Keratinocyte (primary cell): ENCODE results near the gene IFI16. TPM values are rescaled to one million over a fixed set of nuclear protein-coding genes. Genes with fewer than 3 reads are reported as not detected.
A peak's percentile ranks its signal among the peaks of the same experiment; 100 is the strongest.

ENCODE experiments used
- DNase-seq: peaks from one replicate; pipeline ENCODE4 v3.0.0-alpha.2; 2011; ENCODE audit warnings: low read depth, missing footprints, low spot score
- FAIRE-seq: peaks from 2 replicates; lab custom pipeline; 2011; peaks lifted over from hg19 to GRCh38; lab: Jason Lieb, UNC
- H2AFZ ChIP-seq: 2 replicates; pipeline ENCODE4 v1.6.0; 2012; ENCODE audit warnings: low read length, control low read depth, inconsistent platforms; ENCODE audit not compliant: control insufficient read depth
- H3K27ac ChIP-seq: 2 replicates; pipeline ENCODE4 v1.5.1; 2011; ENCODE audit warnings: low read length; ENCODE audit not compliant: control insufficient read depth, insufficient read depth
- H3K27me3 ChIP-seq: 3 replicates; pipeline ENCODE4 v1.6.0; 2011; ENCODE audit warnings: low read length; ENCODE audit not compliant: control insufficient read depth, insufficient read depth; ENCODE audit errors: extremely low read depth
- H3K36me3 ChIP-seq, 2 experiments: 2 replicates in 1 of 2; 3 replicates in 1 of 2; pipeline ENCODE4 v1.5.1; 2011; ENCODE audit warnings: low read length in 2 of 2, mild to moderate bottlenecking in 1 of 2; ENCODE audit not compliant: control insufficient read depth in 2 of 2, insufficient read depth in 2 of 2; ENCODE audit errors: extremely low read depth in 1 of 2
- H3K4me1 ChIP-seq: 3 replicates; pipeline ENCODE4 v1.5.1; 2011; ENCODE audit warnings: low read length; ENCODE audit not compliant: control insufficient read depth, insufficient read depth; ENCODE audit errors: extremely low read depth
- H3K4me2 ChIP-seq: 3 replicates; pipeline ENCODE4 v1.6.0; 2011; ENCODE audit warnings: low read depth, low read length; ENCODE audit not compliant: control insufficient read depth, insufficient read depth; ENCODE audit errors: extremely low read depth
- H3K4me3 ChIP-seq, 3 experiments: fragments of 200-600 bp in 1 of 3; sonication (generic) in 1 of 3; 2 replicates in 2 of 3; 3 replicates in 1 of 3; pipeline ENCODE4 v1.5.1; 2011 to 2016; ENCODE audit warnings: low read length in 3 of 3, mild to moderate bottlenecking in 3 of 3, control low read depth in 2 of 3, inconsistent platforms in 1 of 3, low read depth in 1 of 3, mixed read lengths in 1 of 3, mixed run types in 1 of 3, moderate library complexity in 1 of 3; ENCODE audit not compliant: control insufficient read depth in 2 of 3, insufficient read depth in 2 of 3; ENCODE audit errors: extremely low read depth in 1 of 3
- H3K79me2 ChIP-seq: 2 replicates; pipeline ENCODE4 v1.6.0; 2012; ENCODE audit warnings: low read length; ENCODE audit not compliant: control insufficient read depth, insufficient read depth
- H3K9ac ChIP-seq: 3 replicates; pipeline ENCODE4 v1.6.0; 2011; ENCODE audit warnings: low read length; ENCODE audit not compliant: control insufficient read depth, insufficient read depth; ENCODE audit errors: extremely low read depth
- H3K9me1 ChIP-seq: 3 replicates; pipeline ENCODE4 v1.6.0; 2011; ENCODE audit warnings: low read length; ENCODE audit not compliant: control insufficient read depth, insufficient read depth; ENCODE audit errors: extremely low read depth
- H3K9me3 ChIP-seq: 2 replicates; pipeline ENCODE4 v1.5.1; 2012; ENCODE audit warnings: low read depth, low read length; ENCODE audit not compliant: control insufficient read depth
- H4K20me1 ChIP-seq: 3 replicates; pipeline ENCODE4 v1.6.0; 2011; ENCODE audit warnings: low read length; ENCODE audit not compliant: control insufficient read depth, insufficient read depth; ENCODE audit errors: extremely low read depth
- CTCF ChIP-seq, 3 experiments: IDR thresholded peaks in 1 of 3; conservative IDR thresholded peaks in 1 of 3; optimal IDR thresholded peaks in 1 of 3; 2 replicates in 2 of 3; 3 replicates in 1 of 3; pipeline versions ENCODE3 to v1.5.1; 2011; ENCODE audit warnings: low read length in 3 of 3, mild to moderate bottlenecking in 3 of 3, moderate library complexity in 2 of 3, control low read depth in 1 of 3, inconsistent platforms in 1 of 3; ENCODE audit not compliant: insufficient read depth in 2 of 3; ENCODE audit errors: extremely low read depth in 1 of 3
- EZH2 ChIP-seq: IDR thresholded peaks from one replicate; pipeline ENCODE4 v1.6.1; 2012; ENCODE audit warnings: inconsistent platforms, mild to moderate bottlenecking, low read length, moderate library complexity
- dilution Hi-C: fragments of 300-500 bp; cut with MboI; formaldehyde crosslinking; loops from one replicate; pipeline ENCODE4 v1.7.0; 2020; ENCODE audit warnings: low sequenced_read_pairs; ENCODE audit not compliant: extremely low pct_ligation_motif_present
- polyA plus RNA-seq, 5 experiments: library from polyadenylated mRNA; depleted of rRNA in 3 of 5; stranded (reverse) in 3 of 5; stranded (forward) in 1 of 5; unstranded in 1 of 5; fragments of >200 nt; gene quantifications; 1 replicate in 1 of 5; 2 replicates in 3 of 5; 3 replicates in 1 of 5; pipeline versions ENCODE4 v1.2.1 to v1.2.3, GENCODE V29; 2011 to 2012; ENCODE audit warnings: missing spikeins in 2 of 5, low read depth in 1 of 5, low replicate concordance in 1 of 5

The IFI16 gene
- polyA plus RNA-seq, 1 donor (not counting 4 experiments of a cell fraction or from before 2014, with no cell fraction given), result 193 TPM

- DNase-seq (no peak), FAIRE-seq (no peak)
- dilution Hi-C loops, result no loop called here
- Histone ChIP-seq H3K9me3 (no peaks in the 10 kb centered on the region), H3K79me2 (no peaks in the 10 kb centered on the region), H2AFZ (no peak overlapping the region), H3K36me3 (no peaks in the 10 kb centered on the region), H3K27me3 (no peaks in the 10 kb centered on the region), H3K9me1 (no peaks in the 10 kb centered on the region), H3K4me1 (peaks cover 5% of the 10 kb centered on the region), H3K9ac (no peak overlapping the region), H4K20me1 (no peaks in the 10 kb centered on the region), H3K4me2 (no peak overlapping the region), H3K27ac (no peak overlapping the region), H3K4me3 (no peak overlapping the region)
- TF ChIP-seq EZH2 (no peak), CTCF (optimal IDR thresholded peaks at IDR 0.05 in 1 of 3, IDR thresholded peaks at IDR 0.05 in 1 of 3, conservative IDR thresholded peaks at IDR 0.05 in 1 of 3; ENCODE audit: extremely low read depth in 1 of 3, insufficient read depth in 2 of 3, low read length in 3 of 3) (no peak)
Observed at GRCh38 chr1:158962983-158963382, 46.7 kb upstream of the IFI16 start.

GRCh38 chr1:158969166-158969565 lies 40.5 kb upstream of the IFI16 start:
- Histone ChIP-seq H3K27ac (peak overlapping the region; percentile 72), H3K4me2 (no peak overlapping the region), H3K9me1 (no peaks in the 10 kb centered on the region), H3K4me1 (peaks cover 12% of the 10 kb centered on the region), H3K4me3 (no peak overlapping the region), H3K9me3 (no peaks in the 10 kb centered on the region), H2AFZ (no peak overlapping the region), H3K79me2 (no peaks in the 10 kb centered on the region), H3K9ac (no peak overlapping the region), H4K20me1 (no peaks in the 10 kb centered on the region), H3K36me3 (no peaks in the 10 kb centered on the region), H3K27me3 (no peaks in the 10 kb centered on the region)
- no peak for TF ChIP-seq CTCF (optimal IDR thresholded peaks at IDR 0.05 in 1 of 3, IDR thresholded peaks at IDR 0.05 in 1 of 3, conservative IDR thresholded peaks at IDR 0.05 in 1 of 3; ENCODE audit: extremely low read depth in 1 of 3, insufficient read depth in 2 of 3, low read length in 3 of 3)
- TF ChIP-seq EZH2, result no peak
- peak; percentile 77 for DNase-seq
- peak; percentile 43 for FAIRE-seq
- dilution Hi-C loops, result no loop called here
